Stomach smooth muscle (tissue), 2 donors: ENCODE data around the gene CBX4.
A peak's percentile ranks its signal among the peaks of the same experiment; 100 is the strongest.

Experiments
- H3K27ac ChIP-seq: one replicate; pipeline ENCODE4 v1.7.0; 2013; ENCODE audit warnings: mild to moderate bottlenecking, low read length, inconsistent platforms
- H3K27me3 ChIP-seq, 2 donors: one replicate each; pipeline ENCODE4 v1.7.0; 2013; ENCODE audit warnings: low read length in 2 of 2; ENCODE audit not compliant: insufficient read depth in 2 of 2, control insufficient read depth in 1 of 2
- H3K36me3 ChIP-seq, 2 donors: one replicate each; pipeline ENCODE4 v1.7.0; 2013; ENCODE audit warnings: low read length in 2 of 2; ENCODE audit not compliant: control insufficient read depth in 2 of 2, insufficient read depth in 2 of 2
- H3K4me1 ChIP-seq: one replicate; pipeline ENCODE4 v1.7.0; 2013; ENCODE audit warnings: low read length; ENCODE audit not compliant: control insufficient read depth, insufficient read depth
- H3K4me3 ChIP-seq, 2 donors: one replicate each; pipeline ENCODE4 v1.7.0; 2013; ENCODE audit warnings: low read length in 2 of 2
- H3K9ac ChIP-seq, 2 donors: one replicate each; pipeline ENCODE4 v1.7.0; 2013; ENCODE audit warnings: low read length in 2 of 2, mild to moderate bottlenecking in 1 of 2
- H3K9me3 ChIP-seq, 2 donors: one replicate each; pipeline ENCODE4 v1.7.0; 2013; ENCODE audit warnings: low read length in 2 of 2; ENCODE audit not compliant: control insufficient read depth in 2 of 2
- donor health status: healthy.
- donor health status: Pancreatic carcinoma.

The CBX4 gene

DNA sequence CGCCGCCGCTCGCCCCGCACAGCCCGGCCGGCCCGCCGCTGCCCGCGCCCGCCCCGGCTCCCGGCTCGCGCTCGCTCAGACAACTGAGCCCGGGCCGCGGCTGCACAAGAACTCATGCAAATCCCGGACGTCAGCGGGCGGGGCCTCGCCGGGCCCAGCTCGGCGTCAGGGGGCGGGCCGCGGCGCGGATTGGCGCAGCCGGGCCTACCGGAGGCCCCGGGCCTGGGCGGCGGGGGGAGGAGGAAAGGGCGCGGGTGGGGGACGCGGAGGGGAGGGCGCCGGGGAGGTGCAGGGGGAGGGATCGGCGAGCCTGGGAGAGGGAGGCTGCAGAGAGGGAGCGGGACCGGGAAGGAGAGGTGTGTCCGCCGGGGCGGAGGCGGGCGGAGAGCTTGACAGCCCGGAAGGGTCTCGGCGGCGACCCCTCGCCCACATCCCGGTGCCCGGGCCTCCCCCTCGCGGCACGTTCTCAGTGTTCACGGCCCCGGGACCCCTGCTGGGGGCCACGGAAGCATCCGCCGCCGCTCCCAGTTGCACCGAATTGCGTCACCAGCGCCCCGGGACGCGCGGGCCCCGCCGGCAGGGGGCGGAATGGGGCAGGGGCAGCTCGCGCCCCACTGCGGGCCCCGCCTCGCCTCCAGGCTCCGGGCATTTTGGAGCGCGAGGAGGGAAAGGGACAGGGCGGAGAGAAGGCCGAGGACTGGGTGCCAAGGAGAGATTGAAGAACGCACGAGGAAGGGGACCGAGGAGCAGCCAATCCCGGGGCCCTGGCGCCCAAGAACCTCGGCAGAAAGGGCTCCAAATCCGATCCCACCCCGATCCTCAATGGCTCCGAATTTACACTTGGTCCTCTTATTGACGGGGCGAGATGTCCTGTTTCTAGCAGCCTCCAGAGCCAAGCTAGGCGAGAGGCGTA is at the start of gene CBX4:
CBX4 (minus strand) TSS at position 85 of the 913 bp plus-strand sequence. CDS start 189 bp downstream, outside the sequence.
- Histone ChIP-seq H3K27ac (peak within 1 kb of the TSS; percentile 85), H3K9me3 (no peaks in the 10 kb centered on the region), H3K4me3 (peak within 1 kb of the TSS; percentile 88 to 97), H3K9ac (peak within 1 kb of the TSS; percentile 47 to 78), H3K36me3 (peaks cover 0 to 3% of the 10 kb centered on the region in 2 donors), H3K27me3 (peaks cover 28 to 48% of the 10 kb centered on the region in 2 donors), H3K4me1 (peaks cover 64% of the 10 kb centered on the region)

DNA sequence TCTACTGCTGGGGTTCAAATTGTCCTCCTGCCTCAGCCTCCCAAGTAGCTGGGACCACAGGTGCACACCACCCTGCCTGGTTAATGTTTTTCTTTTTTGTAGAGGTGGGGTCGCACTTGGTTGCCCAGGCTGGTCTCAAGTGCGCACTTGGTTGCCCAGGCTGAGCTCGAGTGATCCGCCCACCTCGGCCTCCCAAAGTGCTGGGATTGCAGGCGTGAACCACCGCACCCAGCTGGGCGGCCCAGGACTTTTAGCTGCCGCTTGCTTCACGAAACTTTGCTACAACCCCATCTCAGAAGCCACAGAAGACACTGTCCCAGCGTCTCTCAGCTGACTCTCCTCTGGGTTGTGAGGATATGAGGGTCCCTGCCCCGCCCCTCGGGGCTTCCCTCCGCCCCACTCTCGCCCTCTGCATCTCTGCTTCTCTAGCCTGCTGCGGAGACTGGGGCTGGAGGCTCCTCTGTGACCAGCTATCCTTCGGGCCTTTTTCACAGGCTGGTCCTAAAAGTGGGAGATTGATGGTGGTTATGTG is 48.8 kb upstream of the CBX4 start:
- Histone ChIP-seq H3K9ac (no peak overlapping the region), H3K27me3 (peaks cover 34 to 35% of the 10 kb centered on the region in 2 donors), H3K36me3 (no peaks in the 10 kb centered on the region), H3K4me3 (no peak overlapping the region), H3K4me1 (no peaks in the 10 kb centered on the region), H3K27ac (no peak overlapping the region), H3K9me3 (no peaks in the 10 kb centered on the region)

DNA sequence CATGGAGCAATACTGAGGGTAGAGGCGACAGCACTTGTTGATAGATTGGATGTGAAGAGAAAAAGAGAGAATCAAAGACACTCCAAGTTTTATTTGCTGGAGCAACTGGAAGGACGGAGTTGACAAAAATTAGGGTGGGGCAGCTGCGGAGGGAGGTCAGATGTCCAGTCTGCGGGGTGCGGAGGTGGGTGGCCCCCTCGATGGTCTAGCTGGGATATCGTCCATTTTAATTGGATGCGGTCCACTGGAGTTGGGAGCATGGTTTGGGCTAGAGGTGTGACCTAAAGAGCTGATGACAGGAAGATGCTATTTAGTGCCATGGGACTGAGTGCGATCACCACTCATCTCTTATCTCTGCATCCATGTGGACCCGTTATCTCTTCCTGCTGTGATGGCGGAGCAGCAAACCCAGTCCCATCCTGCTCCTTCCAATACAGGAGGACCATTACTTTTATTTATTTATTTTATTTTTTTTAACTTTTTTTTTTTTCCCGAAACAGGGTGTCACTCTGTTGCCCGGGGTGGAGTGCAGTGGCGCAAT is 48.3 kb upstream of the CBX4 start:
- Histone ChIP-seq H3K27me3 (peaks cover 29 to 35% of the 10 kb centered on the region in 2 donors), H3K9ac (no peak overlapping the region)

DNA sequence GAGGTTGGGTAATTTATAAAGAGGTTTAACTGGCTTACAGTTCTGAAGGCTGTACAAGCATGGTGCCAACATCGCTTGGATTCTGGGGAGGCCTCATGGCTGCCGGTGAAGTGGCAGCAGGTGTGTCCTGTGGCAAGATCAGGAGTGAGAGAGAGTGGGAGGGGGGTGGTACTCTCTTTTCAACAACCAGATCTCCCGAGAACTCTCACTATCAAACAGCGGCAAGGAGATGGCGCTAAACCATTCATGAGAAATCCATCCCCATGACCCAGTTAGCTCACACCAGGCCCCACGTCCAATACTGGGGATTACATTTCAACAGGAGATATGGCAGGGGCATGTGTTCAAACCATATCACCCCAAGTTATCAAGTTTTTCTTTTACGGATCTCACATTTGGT is 44.0 kb upstream of the CBX4 start:
- H3K27ac ChIP-seq: no peak overlapping the region
- no peaks in the 10 kb centered on the region for H3K4me1 ChIP-seq
- no peak overlapping the region for H3K4me3 ChIP-seq
- H3K9me3 ChIP-seq: no peaks in the 10 kb centered on the region
- H3K9ac ChIP-seq: no peak overlapping the region
- H3K36me3 ChIP-seq: no peaks in the 10 kb centered on the region
- H3K27me3 ChIP-seq: peaks cover 3 to 11% of the 10 kb centered on the region in 2 donors

More for the DNA sequence above, 48.3 kb upstream of the CBX4 start:
- Histone ChIP-seq H3K36me3 (no peaks in the 10 kb centered on the region), H3K4me3 (no peak overlapping the region), H3K27ac (no peak overlapping the region), H3K9me3 (no peaks in the 10 kb centered on the region), H3K4me1 (no peaks in the 10 kb centered on the region)

DNA sequence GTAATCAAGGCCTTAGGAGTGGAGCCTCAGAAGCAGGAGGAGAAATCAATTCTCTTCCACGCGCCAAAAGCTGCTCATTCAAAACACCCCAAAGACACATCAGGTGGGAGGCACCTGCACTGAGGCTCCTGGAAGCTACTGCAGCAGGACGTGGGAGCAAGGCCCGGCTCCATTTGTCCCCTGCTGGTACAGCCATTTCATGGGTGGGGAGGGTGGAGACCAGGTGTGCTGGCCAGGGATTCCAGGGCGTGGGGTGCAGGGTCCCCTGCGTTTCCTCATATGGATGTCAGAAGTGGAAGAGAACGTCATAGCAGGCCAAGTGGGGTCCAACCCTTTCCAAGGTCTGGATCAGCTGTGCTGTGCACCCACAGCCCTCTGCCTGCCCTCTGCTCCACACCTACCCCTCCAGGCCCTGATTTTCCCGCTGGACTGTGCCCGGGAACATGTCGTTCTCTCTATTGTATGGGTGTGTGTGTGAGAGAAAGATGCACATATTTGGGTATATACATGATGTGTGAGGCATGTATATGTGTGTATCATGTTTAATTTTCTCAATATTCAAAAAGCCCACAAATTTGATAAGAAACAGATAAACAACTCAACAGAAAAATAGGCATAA is 39.2 kb upstream of the CBX4 start:
- Histone ChIP-seq H3K36me3 (no peaks in the 10 kb centered on the region), H3K9me3 (no peaks in the 10 kb centered on the region), H3K27me3 (peaks cover 7 to 10% of the 10 kb centered on the region in 2 donors), H3K27ac (no peak overlapping the region), H3K9ac (no peak overlapping the region), H3K4me3 (no peak overlapping the region), H3K4me1 (no peaks in the 10 kb centered on the region)

DNA sequence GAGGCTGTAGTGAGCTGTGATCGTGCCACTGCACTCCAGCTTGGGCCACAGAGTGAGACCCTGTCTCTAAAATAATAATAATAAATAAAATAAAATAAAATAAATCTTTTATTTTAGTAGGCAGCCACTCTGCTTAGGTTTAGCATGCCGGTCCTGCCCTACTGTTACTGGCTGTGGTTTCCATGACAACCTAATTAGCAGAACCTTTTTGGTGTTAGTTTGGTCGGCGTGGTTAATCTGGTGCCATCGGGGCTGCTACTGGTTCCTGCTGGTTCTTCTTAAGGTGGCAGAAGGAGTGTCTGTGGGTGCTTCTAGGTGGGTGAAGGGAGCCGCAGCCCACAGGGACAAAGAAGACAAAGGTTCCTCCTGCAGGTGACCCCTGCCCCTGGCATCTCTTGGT is 37.8 kb upstream of the CBX4 start:
- no peaks in the 10 kb centered on the region for H3K36me3 ChIP-seq
- no peaks in the 10 kb centered on the region for H3K4me1 ChIP-seq
- no peak overlapping the region for H3K4me3 ChIP-seq
- no peak overlapping the region for H3K9ac ChIP-seq
- H3K27me3 ChIP-seq: peaks cover 7 to 10% of the 10 kb centered on the region in 2 donors
- no peak overlapping the region for H3K27ac ChIP-seq
- no peaks in the 10 kb centered on the region for H3K9me3 ChIP-seq

DNA sequence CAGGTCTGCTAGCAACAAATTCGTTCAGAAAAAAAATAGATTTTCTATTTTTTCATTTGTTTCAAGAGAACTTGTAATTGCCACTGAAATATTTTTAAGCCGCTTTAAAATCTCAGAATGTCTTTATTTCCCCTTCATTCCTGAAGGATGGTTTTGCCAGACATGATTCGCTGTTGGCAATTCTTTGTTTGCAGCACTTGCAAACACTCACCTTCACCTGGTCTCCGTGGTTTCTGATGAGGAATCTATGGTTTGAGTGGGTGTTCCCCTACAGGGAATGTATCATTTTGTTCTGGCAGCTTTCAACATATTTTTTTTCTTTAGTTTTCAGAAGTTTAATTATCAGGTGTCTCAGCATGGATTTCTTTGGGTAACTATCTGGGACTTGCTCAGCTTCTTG is 36.3 kb upstream of the CBX4 start:
- Histone ChIP-seq H3K27ac (no peak overlapping the region), H3K36me3 (no peaks in the 10 kb centered on the region), H3K4me3 (no peak overlapping the region), H3K9me3 (no peaks in the 10 kb centered on the region), H3K9ac (no peak overlapping the region), H3K27me3 (peaks cover 7 to 10% of the 10 kb centered on the region in 2 donors), H3K4me1 (no peaks in the 10 kb centered on the region)

DNA sequence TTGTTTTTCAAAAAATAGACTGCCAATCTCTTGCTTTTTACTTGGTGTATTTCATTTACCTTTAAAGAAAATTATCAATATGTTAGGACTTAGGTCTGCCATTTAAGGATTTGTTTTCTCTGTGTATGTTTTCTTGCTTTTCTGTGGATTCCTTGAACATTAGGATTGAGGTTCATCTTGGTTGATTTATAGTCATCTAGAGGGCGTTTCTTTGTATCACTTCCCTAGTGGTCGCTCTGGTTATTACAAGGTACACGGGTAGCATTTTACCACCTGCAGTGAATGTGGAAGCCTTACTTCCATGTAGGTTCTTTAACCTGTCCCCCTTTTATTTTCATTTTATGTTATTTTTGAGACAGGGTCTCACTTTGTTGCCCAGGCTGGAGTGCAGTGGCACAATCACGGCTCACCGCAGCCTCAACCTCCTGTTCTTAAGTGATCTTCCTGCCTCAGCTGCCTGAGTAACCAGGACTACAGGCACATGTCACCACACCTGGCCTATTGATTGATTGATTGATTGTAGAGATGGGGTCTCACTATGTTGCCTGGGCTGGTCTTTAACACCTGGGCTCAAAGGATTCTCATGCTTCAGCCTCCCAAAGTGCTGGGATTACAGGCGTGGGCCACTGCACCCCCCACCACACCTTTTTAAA is 35.2 kb upstream of the CBX4 start:
- no peaks in the 10 kb centered on the region for H3K9me3 ChIP-seq
- H3K36me3 ChIP-seq: no peaks in the 10 kb centered on the region
- H3K9ac ChIP-seq: no peak overlapping the region
- H3K27ac ChIP-seq: no peak overlapping the region
- H3K4me1 ChIP-seq: no peaks in the 10 kb centered on the region
- peaks cover 7 to 13% of the 10 kb centered on the region in 2 donors for H3K27me3 ChIP-seq
- no peak overlapping the region for H3K4me3 ChIP-seq

DNA sequence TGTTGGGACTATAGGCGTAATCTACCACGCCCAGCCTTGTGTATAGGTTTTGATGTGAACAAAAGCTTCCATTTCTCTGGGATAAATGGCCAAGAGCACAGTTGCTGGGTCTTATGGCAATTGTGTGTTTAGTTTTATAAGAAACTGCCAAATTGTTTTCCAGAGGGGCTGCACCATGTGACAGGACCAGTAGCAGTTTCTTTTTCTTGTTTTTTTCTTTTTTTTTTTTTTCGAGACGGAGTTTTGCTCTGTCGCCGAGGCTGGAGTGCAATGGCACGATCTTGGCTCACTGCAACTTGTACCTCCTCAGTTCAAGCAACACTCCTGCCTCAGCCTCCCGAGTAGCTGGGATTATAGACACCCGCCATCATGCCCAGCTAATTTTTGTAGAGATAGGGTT is 34.3 kb upstream of the CBX4 start:
- peaks cover 7 to 12% of the 10 kb centered on the region in 2 donors for H3K27me3 ChIP-seq
- no peaks in the 10 kb centered on the region for H3K36me3 ChIP-seq
- H3K9me3 ChIP-seq: no peaks in the 10 kb centered on the region
- no peak overlapping the region for H3K9ac ChIP-seq
- no peaks in the 10 kb centered on the region for H3K4me1 ChIP-seq
- no peak overlapping the region for H3K4me3 ChIP-seq
- no peak overlapping the region for H3K27ac ChIP-seq

DNA sequence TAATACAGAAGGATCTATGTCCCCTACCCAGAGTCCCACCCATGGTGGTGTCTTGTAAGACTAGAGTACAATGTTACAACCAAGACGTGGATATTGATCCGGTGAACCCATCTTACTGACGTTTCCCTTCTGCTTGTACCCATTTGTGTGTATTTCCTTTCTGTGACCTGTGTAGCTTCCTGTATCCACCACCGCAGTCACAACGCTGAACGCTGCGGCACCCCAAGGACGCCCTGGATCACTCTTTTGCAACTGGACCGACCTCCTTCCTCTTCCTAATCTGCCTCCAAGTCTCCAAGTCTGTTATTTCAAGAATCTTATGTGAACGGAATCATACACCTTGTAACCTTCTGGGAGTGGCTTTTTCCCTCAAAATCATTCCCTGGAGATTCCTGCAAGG is 33.5 kb upstream of the CBX4 start:
- no peaks in the 10 kb centered on the region for H3K36me3 ChIP-seq
- peaks cover 2 to 7% of the 10 kb centered on the region in 2 donors for H3K27me3 ChIP-seq
- H3K9ac ChIP-seq: no peak overlapping the region
- H3K9me3 ChIP-seq: no peaks in the 10 kb centered on the region
- H3K27ac ChIP-seq: no peak overlapping the region
- no peaks in the 10 kb centered on the region for H3K4me1 ChIP-seq
- H3K4me3 ChIP-seq: no peak overlapping the region
